MG63 (cell line): Measurements from ENCODE around the gene EPB41L1. TPM values are rescaled to one million over a fixed set of nuclear protein-coding genes. Genes with fewer than 3 reads are reported as not detected.

Source experiments
- DNase-seq: peaks from one replicate; pipeline ENCODE4 v3.0.0-alpha.2; 2020
- H3K27me3 ChIP-seq: fragments of 250-450 bp; sonication (Bioruptor Pico); 2 replicates; pipeline ENCODE4 v1.5.1; 2020; ENCODE audit warnings: mild to moderate bottlenecking, moderate library complexity
- H3K36me3 ChIP-seq: fragments of 250-450 bp; sonication (Bioruptor Pico); 2 replicates; pipeline ENCODE4 v1.5.1; 2020; ENCODE audit warnings: mild to moderate bottlenecking, moderate library complexity
- H3K4me3 ChIP-seq: fragments of 250-450 bp; sonication (Bioruptor Pico); 2 replicates; pipeline ENCODE4 v1.5.1; 2020; ENCODE audit warnings: mild to moderate bottlenecking, moderate library complexity
- H3K9me3 ChIP-seq: fragments of 250-450 bp; sonication (Bioruptor Pico); 2 replicates; pipeline ENCODE4 v1.5.1; 2020; ENCODE audit warnings: mild to moderate bottlenecking, moderate library complexity
- total RNA-seq: library from RNA; depleted of rRNA; stranded (reverse); fragments of >200 nt; shearing (Covaris generic); gene quantifications from 2 replicates; pipeline ENCODE4 v1.2.3, GENCODE V29; 2014; ENCODE audit warnings: low replicate concordance

EPB41L1 gene
- total RNA-seq, 1 experiment from 2014 or later: 11.7 TPM

- H3K36me3 ChIP-seq: no peaks in the 10 kb centered on the region
- DNase-seq: no peak
- no peaks in the 10 kb centered on the region for H3K9me3 ChIP-seq
- no peaks in the 10 kb centered on the region for H3K27me3 ChIP-seq
- no peak overlapping the region for H3K4me3 ChIP-seq
Measured at GRCh38 chr20:36270744-36271638, 116.5 kb downstream of the EPB41L1 start.

- Histone ChIP-seq H3K9me3 (no peaks in the 10 kb centered on the region), H3K36me3 (no peaks in the 10 kb centered on the region), H3K4me3 (no peak overlapping the region), H3K27me3 (0 out of 2 replicates have a peak, but pooled peaks cover 2% of the 10 kb centered on the region)
- DNase-seq: no peak
Measured at GRCh38 chr20:36271639-36272546, 117.4 kb downstream of the EPB41L1 start.

GRCh38 chr20:36272547-36273220 lies 118.1 kb downstream of the EPB41L1 start:
- H3K4me3 ChIP-seq: no peak overlapping the region
- H3K36me3 ChIP-seq: no peaks in the 10 kb centered on the region
- H3K27me3 ChIP-seq: peaks cover 6% of the 10 kb centered on the region; the same call in 1 of the 2 replicates
- H3K9me3 ChIP-seq: no peaks in the 10 kb centered on the region
- no peak for DNase-seq

GRCh38 chr20:36273414-36274180 lies 119.1 kb downstream of the EPB41L1 start:
- Histone ChIP-seq H3K27me3 (peaks cover 14% of the 10 kb centered on the region), H3K4me3 (no peak overlapping the region), H3K9me3 (no peaks in the 10 kb centered on the region), H3K36me3 (no peaks in the 10 kb centered on the region)
- no peak for DNase-seq

GRCh38 chr20:36274181-36274841 lies 119.8 kb downstream of the EPB41L1 start:
- H3K4me3 ChIP-seq: no peak overlapping the region
- no peaks in the 10 kb centered on the region for H3K9me3 ChIP-seq
- peaks cover 21% of the 10 kb centered on the region for H3K27me3 ChIP-seq
- no peaks in the 10 kb centered on the region for H3K36me3 ChIP-seq
- DNase-seq: no peak

- H3K9me3 ChIP-seq: no peaks in the 10 kb centered on the region
- H3K27me3 ChIP-seq: peaks cover 22% of the 10 kb centered on the region
- no peaks in the 10 kb centered on the region for H3K36me3 ChIP-seq
- no peak overlapping the region for H3K4me3 ChIP-seq
- no peak for DNase-seq
Measured at GRCh38 chr20:36275011-36275410, 120.5 kb downstream of the EPB41L1 start.

- H3K9me3 ChIP-seq: no peaks in the 10 kb centered on the region
Measured at GRCh38 chr20:36275441-36276189, 121.1 kb downstream of the EPB41L1 start.

GRCh38 chr20:36277546-36277945 lies 123.0 kb downstream of the EPB41L1 start:
- Histone ChIP-seq H3K27me3 (peaks cover 40% of the 10 kb centered on the region), H3K36me3 (no peaks in the 10 kb centered on the region), H3K9me3 (0 out of 2 replicates have a peak, but pooled peaks cover under 1% of the 10 kb centered on the region), H3K4me3 (no peak overlapping the region)
- DNase-seq: no peak

More at GRCh38 chr20:36275441-36276189, 121.1 kb downstream of the EPB41L1 start:
- no peaks in the 10 kb centered on the region for H3K36me3 ChIP-seq
- DNase-seq: no peak
- H3K4me3 ChIP-seq: no peak overlapping the region
- peaks cover 23% of the 10 kb centered on the region for H3K27me3 ChIP-seq

GRCh38 chr20:36279362-36279761 lies 124.8 kb downstream of the EPB41L1 start:
- Histone ChIP-seq H3K9me3 (peaks cover 3% of the 10 kb centered on the region; the same call in 1 of the 2 replicates), H3K4me3 (no peak overlapping the region), H3K36me3 (no peaks in the 10 kb centered on the region), H3K27me3 (peaks cover 58% of the 10 kb centered on the region)
- no peak for DNase-seq

- Histone ChIP-seq H3K4me3 (no peak overlapping the region), H3K9me3 (peaks cover 3% of the 10 kb centered on the region; the same call in 1 of the 2 replicates), H3K27me3 (peaks cover 62% of the 10 kb centered on the region), H3K36me3 (no peaks in the 10 kb centered on the region)
- no peak for DNase-seq
Measured at GRCh38 chr20:36279776-36280175, 125.2 kb downstream of the EPB41L1 start.

GRCh38 chr20:36281785-36282380 lies 127.3 kb downstream of the EPB41L1 start:
- Histone ChIP-seq H3K27me3 (peaks cover 77% of the 10 kb centered on the region), H3K4me3 (no peak overlapping the region), H3K9me3 (peaks cover 3% of the 10 kb centered on the region; the same call in 1 of the 2 replicates), H3K36me3 (no peaks in the 10 kb centered on the region)
- DNase-seq: no peak
